Omental fat pad (tissue), 4 donors: ENCODE results near the gene GP1BB. TPM values are rescaled to one million over a fixed set of nuclear protein-coding genes. Genes with fewer than 3 reads are reported as not detected.

Source experiments
- ATAC-seq: fragments of 150-250 bp; one replicate; pipeline ENCODE4 v1.9.1; 2016; ENCODE audit warnings: mild to moderate bottlenecking, moderate library complexity; ENCODE audit not compliant: low FRiP score
- DNase-seq: peaks from one replicate; pipeline ENCODE4 v3.0.0-alpha.2; 2019; ENCODE audit warnings: low spot score
- total RNA-seq, 4 donors: library from RNA; depleted of rRNA; stranded (reverse); fragments of >200 nt; gene quantifications; one replicate each; pipeline ENCODE4 v1.1.0, GENCODE V29; 2016
- TF ChIP-seq, protein P1 (sequence below), 3 donors: fragments of 450-650 bp; IDR thresholded peaks; one replicate each; pipeline ENCODE4 v1.5.1; 2016 to 2017; ENCODE audit warnings: antibody characterized with exemption in 3 of 3, mild to moderate bottlenecking in 3 of 3, moderate library complexity in 2 of 3

Gene GP1BB
- total RNA-seq, 4 donors from 2014 or later: 0.88 to 9.3 (median 1.4) TPM

DNA sequence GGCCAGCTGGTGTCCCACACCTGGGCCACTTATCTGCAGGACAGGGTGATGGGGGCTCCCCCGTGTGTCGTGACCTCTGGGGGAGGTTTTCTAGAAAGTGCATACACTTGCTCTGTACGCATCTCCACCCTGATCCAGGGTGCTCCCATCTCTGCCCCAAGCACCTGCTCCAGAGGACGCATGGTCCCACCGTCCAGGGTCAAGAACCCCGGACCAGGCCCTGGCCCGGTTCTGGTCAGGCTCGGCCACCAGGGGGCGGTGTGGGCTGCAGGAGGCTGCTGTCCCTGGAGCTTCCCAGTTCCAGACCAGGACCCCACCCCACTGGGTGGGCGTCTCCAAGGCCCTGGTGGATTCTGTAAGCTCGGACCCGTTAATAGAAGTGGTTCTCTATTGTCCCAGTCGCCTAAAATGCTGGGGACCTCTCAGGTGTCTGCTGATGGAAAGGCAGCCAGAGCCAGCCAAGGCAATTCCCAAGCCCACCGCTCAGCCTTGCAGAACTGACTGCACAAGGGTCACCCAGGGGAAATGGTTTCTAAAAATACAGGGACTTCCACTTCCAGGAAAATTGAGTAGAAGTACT is 43.7 kb upstream of the GP1BB start:
- ATAC-seq (no peak), DNase-seq (peak; percentile 50)
- TF ChIP-seq, protein P1, sequence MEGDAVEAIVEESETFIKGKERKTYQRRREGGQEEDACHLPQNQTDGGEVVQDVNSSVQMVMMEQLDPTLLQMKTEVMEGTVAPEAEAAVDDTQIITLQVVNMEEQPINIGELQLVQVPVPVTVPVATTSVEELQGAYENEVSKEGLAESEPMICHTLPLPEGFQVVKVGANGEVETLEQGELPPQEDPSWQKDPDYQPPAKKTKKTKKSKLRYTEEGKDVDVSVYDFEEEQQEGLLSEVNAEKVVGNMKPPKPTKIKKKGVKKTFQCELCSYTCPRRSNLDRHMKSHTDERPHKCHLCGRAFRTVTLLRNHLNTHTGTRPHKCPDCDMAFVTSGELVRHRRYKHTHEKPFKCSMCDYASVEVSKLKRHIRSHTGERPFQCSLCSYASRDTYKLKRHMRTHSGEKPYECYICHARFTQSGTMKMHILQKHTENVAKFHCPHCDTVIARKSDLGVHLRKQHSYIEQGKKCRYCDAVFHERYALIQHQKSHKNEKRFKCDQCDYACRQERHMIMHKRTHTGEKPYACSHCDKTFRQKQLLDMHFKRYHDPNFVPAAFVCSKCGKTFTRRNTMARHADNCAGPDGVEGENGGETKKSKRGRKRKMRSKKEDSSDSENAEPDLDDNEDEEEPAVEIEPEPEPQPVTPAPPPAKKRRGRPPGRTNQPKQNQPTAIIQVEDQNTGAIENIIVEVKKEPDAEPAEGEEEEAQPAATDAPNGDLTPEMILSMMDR (IDR thresholded peaks at IDR 0.05): peak in 1 of 3 donors; percentile 70

DNA sequence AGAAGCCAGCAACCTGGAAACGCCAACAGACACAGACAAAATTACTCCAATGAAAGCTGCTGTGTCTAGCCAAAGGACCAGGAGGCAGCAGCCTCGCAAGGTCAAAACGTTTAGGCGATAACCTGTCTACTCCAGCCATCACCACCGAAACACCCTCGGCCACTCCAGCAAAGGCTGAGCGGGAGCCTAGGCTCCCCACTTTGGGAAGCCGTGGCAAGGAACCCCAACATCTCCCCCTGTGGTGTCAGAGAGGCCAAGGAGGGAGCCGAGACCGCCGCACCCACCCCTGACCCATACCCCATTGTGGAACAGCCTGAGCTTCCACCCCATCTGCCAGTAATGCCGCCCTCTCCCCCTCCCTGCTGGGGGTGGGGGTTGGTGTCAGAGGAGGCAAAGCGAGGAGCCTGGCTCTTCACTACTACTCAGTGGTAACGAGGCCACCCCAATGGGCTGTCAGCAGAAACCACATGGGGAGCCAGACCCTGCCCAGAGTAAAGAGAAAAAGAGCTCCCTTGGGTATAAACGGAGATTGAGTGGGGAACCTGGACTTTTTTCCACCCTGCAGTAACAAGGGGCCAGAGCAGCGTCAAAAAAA is 43.0 kb upstream of the GP1BB start:
- TF ChIP-seq, protein P1 (IDR thresholded peaks at IDR 0.05): no peak
- no peak for DNase-seq

DNA sequence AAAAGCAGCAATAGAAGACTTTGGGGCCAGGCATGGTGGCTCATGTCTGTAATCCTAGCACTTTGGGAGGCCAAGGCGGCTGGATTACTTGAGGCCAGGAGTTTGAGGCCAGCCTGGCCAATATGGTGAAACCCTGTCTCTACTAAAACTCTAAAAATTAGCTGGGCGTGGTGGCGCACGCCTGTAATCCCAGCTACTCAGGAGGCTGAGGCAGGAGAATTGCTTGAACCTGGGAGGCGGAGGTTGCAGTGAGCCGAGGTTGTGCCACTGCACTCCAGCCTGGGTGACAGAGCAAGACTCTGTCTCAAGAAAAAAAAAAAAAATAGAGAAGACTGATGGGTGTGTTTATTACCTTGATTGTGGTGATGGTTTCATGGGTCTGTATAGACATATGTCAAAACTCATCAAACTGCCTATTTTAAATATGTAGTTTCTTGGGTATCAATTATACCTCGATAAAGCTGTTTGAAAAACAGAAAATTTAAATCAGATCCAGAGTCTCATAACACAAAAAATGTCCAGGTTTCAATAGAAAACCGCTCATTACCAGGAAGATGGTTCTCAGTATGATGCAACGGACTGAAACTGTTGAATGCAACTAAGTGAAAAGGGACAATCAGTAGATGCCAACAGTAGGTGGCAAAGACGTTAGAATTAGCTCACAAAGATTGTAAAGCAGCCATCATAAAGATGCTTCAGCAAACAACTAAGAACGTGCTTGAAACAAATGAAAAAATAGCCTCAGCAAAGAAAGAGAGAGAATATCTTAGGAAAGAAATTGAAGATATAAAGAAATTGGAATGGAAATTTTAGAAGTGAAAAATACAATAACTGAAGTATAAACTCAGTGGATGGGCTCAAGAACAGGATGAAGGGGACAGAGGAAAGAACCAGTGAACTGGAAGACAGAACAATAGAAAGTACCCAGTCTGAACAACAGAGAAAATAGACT is 42.2 kb upstream of the GP1BB start:
- ATAC-seq: no peak
- TF ChIP-seq, protein P1 (IDR thresholded peaks at IDR 0.05): no peak

More for the DNA sequence above, 43.0 kb upstream of the GP1BB start:
- ATAC-seq: no peak

DNA sequence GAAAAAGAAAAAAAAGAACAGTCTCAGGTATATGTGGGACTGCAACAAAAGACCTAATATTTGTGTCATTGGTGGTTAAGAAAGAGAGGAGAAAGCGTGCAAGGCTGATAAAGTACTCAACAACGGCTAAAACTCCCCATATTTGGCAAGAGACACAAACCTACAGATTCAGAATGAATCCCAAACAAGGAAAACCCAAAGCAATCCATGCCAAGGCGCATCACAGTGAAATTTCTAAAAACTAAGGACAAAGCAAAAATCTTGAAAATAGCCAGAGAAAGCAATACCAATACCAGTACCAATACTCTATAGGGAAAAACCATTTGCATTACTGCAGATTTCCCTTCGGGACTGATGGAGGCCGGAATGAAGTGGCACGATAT is 41.5 kb upstream of the GP1BB start:
- ATAC-seq (no peak), DNase-seq (no peak)
- TF ChIP-seq, protein P1 (IDR thresholded peaks at IDR 0.05): no peak

More for the DNA sequence above, 42.2 kb upstream of the GP1BB start:
- no peak for DNase-seq

DNA sequence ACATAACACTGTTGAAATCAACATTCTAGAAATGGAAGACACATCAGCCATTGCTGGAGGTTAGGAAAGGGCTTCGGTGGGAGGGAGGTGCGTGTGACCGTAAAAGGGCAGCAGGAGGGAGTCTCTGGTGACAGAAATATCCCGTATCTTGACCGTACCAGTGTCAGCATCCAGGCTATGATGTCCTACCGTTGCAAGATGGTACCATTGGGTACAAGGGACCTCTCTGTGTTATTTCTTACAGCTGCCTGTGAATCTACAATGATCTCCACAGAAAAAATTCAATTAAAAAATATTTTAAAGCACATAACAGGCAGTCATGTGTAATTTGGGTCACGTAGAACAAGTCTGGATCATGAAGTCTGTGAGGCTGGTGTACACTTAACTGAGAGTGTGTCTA is 36.4 kb upstream of the GP1BB start:
- DNase-seq (no peak), ATAC-seq (no peak)
- TF ChIP-seq, protein P1 (IDR thresholded peaks at IDR 0.05): no peak

DNA sequence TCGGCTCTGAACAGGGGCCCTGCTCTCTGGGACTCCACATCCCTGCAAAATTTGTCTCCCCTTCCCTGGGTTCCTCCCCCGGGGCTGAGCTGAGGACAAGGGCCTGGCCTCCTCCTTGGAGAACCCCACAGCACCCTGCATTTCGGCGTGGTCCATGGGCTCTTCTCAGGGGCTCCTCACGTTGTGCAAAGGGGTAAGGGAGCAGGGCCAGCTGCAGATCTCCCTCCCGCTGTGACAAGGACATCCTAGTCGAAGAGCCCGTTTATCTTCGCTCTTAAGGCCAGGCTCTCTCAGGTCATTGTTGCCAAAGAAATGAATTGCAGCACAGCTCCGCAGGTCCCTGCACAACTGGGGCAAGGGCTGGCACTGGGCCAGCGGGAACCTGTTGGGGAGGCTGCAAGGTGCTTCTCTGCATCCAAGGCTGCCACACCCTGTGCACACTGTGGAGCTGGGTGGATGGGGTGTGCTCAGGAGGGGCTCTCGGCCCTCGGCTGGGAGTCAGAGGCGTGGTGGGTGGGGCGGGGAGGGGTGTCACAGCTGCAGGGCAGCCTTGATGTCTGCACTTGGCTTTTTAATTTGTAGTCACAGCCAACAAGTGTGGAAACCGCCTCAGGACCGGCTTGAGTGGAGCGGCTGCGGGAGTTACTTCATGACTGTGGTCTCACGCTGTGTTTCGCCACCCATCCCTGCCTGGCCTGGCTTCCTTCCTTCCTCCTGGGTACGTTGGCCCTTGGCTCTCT is 35.6 kb upstream of the GP1BB start:
- TF ChIP-seq, protein P1 (IDR thresholded peaks at IDR 0.05): no peak
- DNase-seq (no peak), ATAC-seq (no peak)
